ENCODE results near the gene TBCCD1. TPM values are rescaled to one million over a fixed set of nuclear protein-coding genes. Genes with fewer than 3 reads are reported as not detected.
A peak's percentile ranks its signal among the peaks of the same experiment; 100 is the strongest.

TBCCD1 gene
- total RNA-seq, 2 donors from 2014 or later, result 11.9 to 14.0 TPM

DNA sequence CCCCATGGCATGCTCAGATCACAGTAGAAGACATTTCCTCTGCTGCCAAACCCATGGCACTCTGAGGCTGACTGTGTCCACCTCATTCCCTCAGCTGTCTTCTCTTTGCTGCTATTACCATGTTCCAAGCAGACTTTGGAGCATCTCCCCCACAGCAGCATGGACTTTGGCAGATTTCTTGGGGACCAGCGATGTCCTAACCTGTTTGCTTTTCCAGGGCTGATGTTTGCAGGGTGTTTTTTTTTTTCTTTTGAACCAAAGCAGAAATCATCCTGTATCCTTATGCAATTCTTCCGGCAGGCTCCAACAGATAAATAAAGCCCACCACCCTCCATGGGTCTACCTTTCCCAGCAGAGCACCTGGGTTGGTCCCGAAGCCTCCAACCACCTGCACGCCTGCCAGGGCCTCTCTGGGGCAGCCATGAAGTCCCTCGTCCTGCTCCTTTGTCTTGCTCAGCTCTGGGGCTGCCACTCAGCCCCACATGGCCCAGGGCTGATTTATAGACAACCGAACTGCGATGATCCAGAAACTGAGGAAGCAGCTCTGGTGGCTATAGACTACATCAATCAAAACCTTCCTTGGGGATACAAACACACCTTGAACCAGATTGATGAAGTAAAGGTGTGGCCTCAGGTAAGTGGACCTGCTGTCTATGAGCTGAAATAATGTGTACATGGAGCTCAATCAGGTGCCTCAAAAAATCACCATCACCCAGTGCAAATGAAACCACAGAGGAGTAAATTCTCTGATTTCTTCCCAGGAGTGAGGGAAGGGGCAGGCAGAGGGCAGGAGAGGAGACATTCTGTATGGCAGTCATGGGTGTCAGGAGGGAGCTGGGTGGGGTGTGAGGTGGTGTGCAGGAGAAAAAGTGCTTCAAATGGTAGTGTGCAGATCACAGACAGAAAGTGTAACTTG, 45.8 kb upstream of the TBCCD1 start, which contains the start of gene AHSG:
TSS of gene AHSG (plus strand) at position 340 of the 916 bp plus-strand sequence. CDS start at position 422, 82 bp downstream.
- H3K4me1 Mint-ChIP-seq, result peaks cover 8% of the 10 kb centered on the region
- no peaks in the 10 kb centered on the region for H3K4me1 ChIP-seq (ENCODE audit: control insufficient read depth, insufficient read depth, low read length)
- no peak within 1 kb of the TSS for H3K4me3 ChIP-seq (ENCODE audit: low read length)
- no peaks in the 10 kb centered on the region for H3K36me3 ChIP-seq (ENCODE audit: control insufficient read depth, insufficient read depth, low read length)
- peaks cover 29% of the 10 kb centered on the region for H3K27me3 ChIP-seq (ENCODE audit: control insufficient read depth, insufficient read depth, low read length, poor library complexity, severe bottlenecking)
- no peaks in the 10 kb centered on the region for H3K9me3 Mint-ChIP-seq
- no peaks in the 10 kb centered on the region for H3K36me3 Mint-ChIP-seq (ENCODE audit: low read depth)
- DNase-seq, result no peak
- no peak for TF ChIP-seq CTCF (conservative IDR thresholded peaks at IDR 0.05)
- H3K27me3 Mint-ChIP-seq (ENCODE audit: insufficient read depth), result peaks cover 53% of the 10 kb centered on the region
- H3K4me3 Mint-ChIP-seq, result no peak within 1 kb of the TSS
- no peak within 1 kb of the TSS for H3K9ac ChIP-seq (ENCODE audit: extremely low read depth, low read length, poor library complexity, severe bottlenecking)
- no peak within 1 kb of the TSS for H3K27ac Mint-ChIP-seq
- 76 to 87% methylated on average over 4 to 7 of the region's 7 CpGs for WGBS, 2 experiments (ENCODE audit: insufficient coverage in 1 of 2, insufficient read length in 1 of 2)
- H3K9me3 ChIP-seq (ENCODE audit: control insufficient read depth, low read length), result no peaks in the 10 kb centered on the region
- no peak within 1 kb of the TSS for H3K27ac ChIP-seq (ENCODE audit: low read depth, low read length)

DNA sequence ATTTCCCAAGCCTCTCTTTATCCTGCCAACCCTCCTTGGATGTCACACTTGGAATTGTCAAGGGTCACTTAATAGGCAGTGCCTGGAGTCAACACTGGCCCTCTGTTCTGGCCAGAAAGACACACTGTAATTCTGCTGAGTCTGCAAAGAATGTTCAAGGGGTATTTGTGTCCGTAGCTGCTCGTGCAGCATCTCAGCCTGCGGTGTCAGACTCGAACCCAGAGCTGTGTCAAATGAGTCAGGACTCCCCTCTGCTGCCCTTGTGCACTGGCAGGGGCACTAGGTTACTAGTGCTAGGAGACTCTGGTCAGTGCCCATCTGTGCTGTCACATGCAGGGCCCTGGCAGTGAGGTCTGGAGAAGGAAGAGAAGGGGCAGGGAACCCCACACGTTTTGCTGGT, 44.9 kb upstream of the TBCCD1 start:
- H3K9me3 Mint-ChIP-seq, result no peaks in the 10 kb centered on the region
- WGBS, 2 experiments (ENCODE audit: insufficient coverage in 1 of 2, insufficient read length in 1 of 2), result 82 to 87% methylated on average over 4 to 5 of the region's 5 CpGs
- Histone ChIP-seq H3K9me3 (ENCODE audit: control insufficient read depth, low read length) (no peaks in the 10 kb centered on the region), H3K4me3 (ENCODE audit: low read length) (no peak overlapping the region), H3K27ac (ENCODE audit: low read depth, low read length) (no peak overlapping the region), H3K4me1 (ENCODE audit: control insufficient read depth, insufficient read depth, low read length) (no peaks in the 10 kb centered on the region), H3K9ac (ENCODE audit: extremely low read depth, low read length, poor library complexity, severe bottlenecking) (no peak overlapping the region), H3K27me3 (ENCODE audit: control insufficient read depth, insufficient read depth, low read length, poor library complexity, severe bottlenecking) (peaks cover 20% of the 10 kb centered on the region), H3K36me3 (ENCODE audit: control insufficient read depth, insufficient read depth, low read length) (no peaks in the 10 kb centered on the region)
- TF ChIP-seq CTCF (conservative IDR thresholded peaks at IDR 0.05), result no peak
- H3K4me1 Mint-ChIP-seq, result peaks cover 4% of the 10 kb centered on the region
- DNase-seq, result no peak
- peaks cover 44% of the 10 kb centered on the region for H3K27me3 Mint-ChIP-seq (ENCODE audit: insufficient read depth)
- H3K36me3 Mint-ChIP-seq (ENCODE audit: low read depth), result no peaks in the 10 kb centered on the region
- H3K27ac Mint-ChIP-seq, result no peak overlapping the region
- no peak overlapping the region for H3K4me3 Mint-ChIP-seq

GRCh38 chr3:186609247-186609868, 42.2 kb upstream of the TBCCD1 start:
- H3K27ac Mint-ChIP-seq, result no peak overlapping the region
- Histone ChIP-seq H3K9ac (ENCODE audit: extremely low read depth, low read length, poor library complexity, severe bottlenecking) (no peak overlapping the region), H3K27ac (ENCODE audit: low read depth, low read length) (no peak overlapping the region), H3K36me3 (ENCODE audit: control insufficient read depth, insufficient read depth, low read length) (no peaks in the 10 kb centered on the region), H3K4me1 (ENCODE audit: control insufficient read depth, insufficient read depth, low read length) (peaks cover 2% of the 10 kb centered on the region), H3K27me3 (ENCODE audit: control insufficient read depth, insufficient read depth, low read length, poor library complexity, severe bottlenecking) (peaks cover 16% of the 10 kb centered on the region), H3K9me3 (ENCODE audit: control insufficient read depth, low read length) (no peaks in the 10 kb centered on the region), H3K4me3 (ENCODE audit: low read length) (no peak overlapping the region)
- WGBS, 2 experiments (ENCODE audit: insufficient coverage in 1 of 2, insufficient read length in 1 of 2), result 93 to 95% methylated on average over 3 to 8 of the region's 8 CpGs
- TF ChIP-seq CTCF (conservative IDR thresholded peaks at IDR 0.05), result peak; percentile 37
- H3K9me3 Mint-ChIP-seq, result no peaks in the 10 kb centered on the region
- DNase-seq, result no peak
- peaks cover 24% of the 10 kb centered on the region for H3K27me3 Mint-ChIP-seq (ENCODE audit: insufficient read depth)
- no peaks in the 10 kb centered on the region for H3K36me3 Mint-ChIP-seq (ENCODE audit: low read depth)
- H3K4me3 Mint-ChIP-seq, result no peak overlapping the region
- H3K4me1 Mint-ChIP-seq, result peaks cover 11% of the 10 kb centered on the region
